DOHH2 (cell line): ENCODE results near the gene KCNQ1OT1.

Experiments used
- H3F3A ChIP-seq: fragments of 200-600 bp; sonication (generic), shearing (Covaris generic); 2 replicates; pipeline ENCODE4 v1.6.0; 2016; ENCODE audit warnings: antibody characterized with exemption, mild to moderate bottlenecking; ENCODE audit not compliant: control insufficient read depth, insufficient read depth
- H3K27ac ChIP-seq: fragments of 200-600 bp; sonication (generic); 2 replicates; pipeline ENCODE4 v1.5.1; 2014; ENCODE audit warnings: low read depth, mild to moderate bottlenecking, low read length, moderate library complexity
- H3K27me3 ChIP-seq: fragments of 200-600 bp; sonication (generic); 2 replicates; pipeline ENCODE4 v1.6.1; 2014; ENCODE audit warnings: mild to moderate bottlenecking, low read length, mixed read lengths; ENCODE audit not compliant: control insufficient read depth
- H3K36me3 ChIP-seq: fragments of 200-600 bp; sonication (generic); 2 replicates; pipeline ENCODE4 v1.6.1; 2014; ENCODE audit warnings: mild to moderate bottlenecking, low read length, moderate library complexity, mixed read lengths; ENCODE audit not compliant: control insufficient read depth
- H3K4me1 ChIP-seq: fragments of 200-600 bp; sonication (generic); 2 replicates; pipeline ENCODE4 v1.6.1; 2014; ENCODE audit warnings: mild to moderate bottlenecking, low read length, mixed read lengths; ENCODE audit not compliant: control insufficient read depth
- H3K4me2 ChIP-seq: fragments of 200-600 bp; sonication (generic); 2 replicates; pipeline ENCODE4 v1.6.0; 2014; ENCODE audit warnings: mild to moderate bottlenecking, low read length, moderate library complexity
- H3K4me3 ChIP-seq: fragments of 200-600 bp; sonication (generic); 2 replicates; pipeline ENCODE4 v1.5.1; 2014; ENCODE audit warnings: mild to moderate bottlenecking, low read length, mixed read lengths
- H3K79me2 ChIP-seq: fragments of 200-600 bp; sonication (generic); 2 replicates; pipeline ENCODE4 v1.6.1; 2014; ENCODE audit warnings: mild to moderate bottlenecking, low read length, mixed read lengths; ENCODE audit not compliant: control insufficient read depth
- H3K9me2 ChIP-seq: fragments of 200-600 bp; sonication (generic); replicated peaks from 2 replicates; pipeline ENCODE4 v1.6.1; 2014; ENCODE audit warnings: mild to moderate bottlenecking, low read length, mixed read lengths; ENCODE audit not compliant: control insufficient read depth
- H3K9me3 ChIP-seq: fragments of 200-600 bp; sonication (generic); 2 replicates; pipeline ENCODE4 v1.6.1; 2014; ENCODE audit warnings: antibody characterized with exemption, low read length, mixed read lengths; ENCODE audit not compliant: control insufficient read depth, insufficient read depth
- H4K20me1 ChIP-seq: fragments of 200-600 bp; sonication (generic); 2 replicates; pipeline ENCODE4 v1.6.0; 2014; ENCODE audit warnings: low read depth, mild to moderate bottlenecking, antibody characterized with exemption, low read length, moderate library complexity; ENCODE audit not compliant: control insufficient read depth, insufficient read depth
- CTCF ChIP-seq: fragments of 200-600 bp; sonication (generic); IDR thresholded peaks from one replicate; pipeline ENCODE4 v1.5.1; 2014; ENCODE audit warnings: antibody characterized with exemption, mild to moderate bottlenecking, low read depth, low read length; ENCODE audit not compliant: poor library complexity, severe bottlenecking
- EZH2phosphoT487 ChIP-seq: fragments of 200-600 bp; sonication (generic); IDR thresholded peaks from 2 replicates; pipeline ENCODE4 v1.6.1; 2017; ENCODE audit warnings: borderline replicate concordance, mild to moderate bottlenecking, antibody characterized with exemption, low read length, moderate library complexity, mixed read lengths

The KCNQ1OT1 gene

GRCh38 chr11:2703363-2704141 is 3.8 kb upstream of the KCNQ1OT1 start:
- Histone ChIP-seq H3K27me3 (no peaks in the 10 kb centered on the region), H3K4me2 (peak overlapping the region; percentile 42), H3K79me2 (peaks cover 11% of the 10 kb centered on the region), H3K4me3 (no peak overlapping the region), H3F3A (no peaks in the 10 kb centered on the region), H3K27ac (no peak overlapping the region), H3K4me1 (peaks cover 38% of the 10 kb centered on the region), H3K36me3 (no peaks in the 10 kb centered on the region), H4K20me1 (0 out of 2 replicates have a peak, but pooled peaks cover 2% of the 10 kb centered on the region), H3K9me2 (no peaks in the 10 kb centered on the region), H3K9me3 (no peaks in the 10 kb centered on the region)
- TF ChIP-seq EZH2phosphoT487 (no peak), CTCF (no peak)

GRCh38 chr11:2702771-2703362 is 3.1 kb upstream of the KCNQ1OT1 start:
- Histone ChIP-seq H3K9me2 (no peaks in the 10 kb centered on the region), H3K4me3 (no peak overlapping the region), H3K4me1 (peaks cover 43% of the 10 kb centered on the region), H3K4me2 (peak overlapping the region; percentile 42), H3K36me3 (no peaks in the 10 kb centered on the region), H4K20me1 (0 out of 2 replicates have a peak, but pooled peaks cover 2% of the 10 kb centered on the region), H3F3A (no peaks in the 10 kb centered on the region), H3K27ac (no peak overlapping the region), H3K79me2 (peaks cover 18% of the 10 kb centered on the region), H3K27me3 (no peaks in the 10 kb centered on the region), H3K9me3 (no peaks in the 10 kb centered on the region)
- TF ChIP-seq CTCF: no peak
- TF ChIP-seq EZH2phosphoT487: no peak

- TF ChIP-seq EZH2phosphoT487 (no peak), CTCF (no peak)
- Histone ChIP-seq H3K9me2 (no peaks in the 10 kb centered on the region), H3K9me3 (no peaks in the 10 kb centered on the region), H3K27ac (no peak overlapping the region), H3K4me2 (no peak overlapping the region), H3K79me2 (peaks cover 27% of the 10 kb centered on the region), H4K20me1 (0 out of 2 replicates have a peak, but pooled peaks cover 2% of the 10 kb centered on the region), H3K4me1 (peaks cover 47% of the 10 kb centered on the region), H3F3A (no peaks in the 10 kb centered on the region), H3K4me3 (no peak overlapping the region), H3K27me3 (no peaks in the 10 kb centered on the region), H3K36me3 (no peaks in the 10 kb centered on the region)
Observed at GRCh38 chr11:2701898-2702434, 2.2 kb upstream of the KCNQ1OT1 start.
